SU-DHL-6 (cell line): ENCODE results near the gene PLIN1.

ENCODE experiments used
- CTCF ChIP-seq: fragments of 200-600 bp; sonication (generic); IDR thresholded peaks from one replicate; pipeline ENCODE4 v1.5.1; 2017; ENCODE audit warnings: antibody characterized with exemption, mild to moderate bottlenecking, low read length, moderate library complexity; ENCODE audit not compliant: insufficient read depth, poor library complexity, severe bottlenecking
- EZH2phosphoT487 ChIP-seq: fragments of 200-600 bp; sonication (generic), shearing (Covaris generic); conservative IDR thresholded peaks from 2 replicates; pipeline ENCODE4 v1.6.1; 2018; ENCODE audit warnings: mild to moderate bottlenecking, antibody characterized with exemption, low read length, moderate library complexity, mixed read lengths

GRCh38 chr15:89665449-89666181 is 13.6 kb downstream of the PLIN1 start:
- TF ChIP-seq CTCF (no peak), EZH2phosphoT487 (no peak)
